NCI-H1930 (cell line): ENCODE data around the gene ZMYND10.

ENCODE experiments used
- DNase-seq, 2 experiments: peaks; one replicate each; lab custom pipeline; 2025; lab: John Stamatoyannopoulos, UW

ZMYND10 gene

GRCh38 chr3:50345586-50346234, at the start of gene ZMYND10:
ZMYND10 (minus strand) TSS chr3:50345732; CDS start chr3:50345579, 153 bp downstream.
- peak in 1 of 2 experiments; percentile 48 for DNase-seq

- no peak for DNase-seq
Measured at GRCh38 chr3:50393061-50393460, 47.5 kb upstream of the ZMYND10 start.

GRCh38 chr3:50392101-50392715, 46.7 kb upstream of the ZMYND10 start:
- no peak for DNase-seq

- DNase-seq, result no peak
Measured at GRCh38 chr3:50390508-50391224, 45.1 kb upstream of the ZMYND10 start.

GRCh38 chr3:50389414-50389767, 43.9 kb upstream of the ZMYND10 start:
- DNase-seq, result no peak

GRCh38 chr3:50388720-50389413, 43.3 kb upstream of the ZMYND10 start:
- no peak for DNase-seq

- DNase-seq, result no peak
Measured at GRCh38 chr3:50388016-50388719, 42.6 kb upstream of the ZMYND10 start.

- DNase-seq, result no peak
Measured at GRCh38 chr3:50385754-50386153, 40.2 kb upstream of the ZMYND10 start.

- DNase-seq, result no peak
Measured at GRCh38 chr3:50383750-50384149, 38.2 kb upstream of the ZMYND10 start.

- DNase-seq, result no peak
Measured at GRCh38 chr3:50382722-50383121, 37.2 kb upstream of the ZMYND10 start.

GRCh38 chr3:50381383-50381782, 35.9 kb upstream of the ZMYND10 start:
- no peak for DNase-seq

- no peak for DNase-seq
Measured at GRCh38 chr3:50380405-50381085, 35.0 kb upstream of the ZMYND10 start.

GRCh38 chr3:50378757-50379156, 33.2 kb upstream of the ZMYND10 start:
- no peak for DNase-seq

- no peak for DNase-seq
Measured at GRCh38 chr3:50378024-50378423, 32.5 kb upstream of the ZMYND10 start.

- no peak for DNase-seq
Measured at GRCh38 chr3:50375258-50375931, 29.9 kb upstream of the ZMYND10 start.

- DNase-seq, result no peak
Measured at GRCh38 chr3:50374363-50375257, 29.1 kb upstream of the ZMYND10 start.

- no peak for DNase-seq
Measured at GRCh38 chr3:50373146-50374051, 27.9 kb upstream of the ZMYND10 start.

GRCh38 chr3:50372349-50372748, 26.8 kb upstream of the ZMYND10 start:
- no peak for DNase-seq
